ENCODE measurements around the gene ZRANB1. TPM values are rescaled to one million over a fixed set of nuclear protein-coding genes. Genes with fewer than 3 reads are reported as not detected.
"Not testable (repeated sequence)": the region's sequence is repeated elsewhere in the genome, so short reads cannot be mapped to it uniquely, and the experiment has no call there.

The ZRANB1 gene
- total RNA-seq, 1 donor from 2014 or later, result 17.7 TPM

DNA sequence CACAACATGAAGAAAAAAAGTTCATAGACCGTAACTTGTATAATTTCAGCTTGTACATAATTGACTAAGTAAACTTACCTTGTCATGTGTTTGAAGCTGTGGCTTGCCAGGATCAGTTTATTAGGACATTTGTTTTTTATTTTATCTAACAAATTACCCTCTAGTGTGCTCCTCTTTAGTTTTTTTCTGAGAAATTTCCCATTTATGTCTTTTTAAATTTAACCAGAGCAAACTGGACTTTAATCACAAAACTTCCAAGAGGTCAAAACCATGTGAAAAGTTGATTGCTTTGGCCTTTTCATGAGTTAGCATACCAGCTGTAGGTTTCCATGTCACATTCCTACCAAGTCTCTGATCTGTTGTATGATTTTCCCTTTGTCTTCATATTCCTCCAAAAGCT lies 42.5 kb downstream of the ZRANB1 start:
- CTCF ChIA-PET, result no interaction called here
- H3K4me1 Mint-ChIP-seq, result peaks cover 11% of the 10 kb centered on the region
- no peaks in the 10 kb centered on the region for H3K9me3 Mint-ChIP-seq
- no peak overlapping the region for H3K4me3 Mint-ChIP-seq
- H3K27me3 Mint-ChIP-seq, result no peaks in the 10 kb centered on the region
- ATAC-seq (ENCODE audit: low read depth) (no peak), DNase-seq (no peak)
- TF ChIP-seq, protein P1, sequence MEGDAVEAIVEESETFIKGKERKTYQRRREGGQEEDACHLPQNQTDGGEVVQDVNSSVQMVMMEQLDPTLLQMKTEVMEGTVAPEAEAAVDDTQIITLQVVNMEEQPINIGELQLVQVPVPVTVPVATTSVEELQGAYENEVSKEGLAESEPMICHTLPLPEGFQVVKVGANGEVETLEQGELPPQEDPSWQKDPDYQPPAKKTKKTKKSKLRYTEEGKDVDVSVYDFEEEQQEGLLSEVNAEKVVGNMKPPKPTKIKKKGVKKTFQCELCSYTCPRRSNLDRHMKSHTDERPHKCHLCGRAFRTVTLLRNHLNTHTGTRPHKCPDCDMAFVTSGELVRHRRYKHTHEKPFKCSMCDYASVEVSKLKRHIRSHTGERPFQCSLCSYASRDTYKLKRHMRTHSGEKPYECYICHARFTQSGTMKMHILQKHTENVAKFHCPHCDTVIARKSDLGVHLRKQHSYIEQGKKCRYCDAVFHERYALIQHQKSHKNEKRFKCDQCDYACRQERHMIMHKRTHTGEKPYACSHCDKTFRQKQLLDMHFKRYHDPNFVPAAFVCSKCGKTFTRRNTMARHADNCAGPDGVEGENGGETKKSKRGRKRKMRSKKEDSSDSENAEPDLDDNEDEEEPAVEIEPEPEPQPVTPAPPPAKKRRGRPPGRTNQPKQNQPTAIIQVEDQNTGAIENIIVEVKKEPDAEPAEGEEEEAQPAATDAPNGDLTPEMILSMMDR (IDR thresholded peaks at IDR 0.05), result no peak
- peaks cover 87% of the 10 kb centered on the region for H3K36me3 Mint-ChIP-seq (ENCODE audit: low read depth)
- POLR2A ChIA-PET, result no interaction called here
- H3K27ac Mint-ChIP-seq, result no peak overlapping the region
- intact Hi-C loops (cut with micrococcal nuclease), result no loop called here

DNA sequence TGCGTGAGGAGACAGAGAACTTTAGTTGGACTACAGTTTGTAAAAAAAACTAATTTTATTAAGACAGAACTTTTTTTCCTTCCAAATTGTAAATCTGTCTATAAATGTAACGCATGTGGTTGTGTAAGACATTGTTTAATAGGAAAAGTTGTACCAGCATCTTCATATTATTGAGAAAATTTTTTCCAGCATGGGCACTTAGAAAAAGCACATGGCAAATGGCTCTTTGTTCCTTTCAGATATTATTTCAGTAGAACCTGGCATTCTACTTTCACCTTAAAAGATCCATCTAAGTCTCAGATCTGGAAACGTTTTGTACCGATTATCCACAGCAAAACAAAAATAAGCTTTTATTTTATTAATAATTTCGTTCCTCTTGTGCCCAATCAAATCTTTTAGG lies 43.2 kb downstream of the ZRANB1 start:
- H3K4me3 Mint-ChIP-seq, result no peak overlapping the region
- H3K36me3 Mint-ChIP-seq (ENCODE audit: low read depth), result peaks cover 85% of the 10 kb centered on the region
- H3K4me1 Mint-ChIP-seq, result peaks cover 14% of the 10 kb centered on the region
- intact Hi-C loops (cut with micrococcal nuclease), result no loop called here
- DNase-seq (no peak), ATAC-seq (ENCODE audit: low read depth) (no peak)
- ChIA-PET CTCF (no interaction called here), POLR2A (no interaction called here)
- no peaks in the 10 kb centered on the region for H3K27me3 Mint-ChIP-seq
- H3K27ac Mint-ChIP-seq, result no peak overlapping the region
- H3K9me3 Mint-ChIP-seq, result no peaks in the 10 kb centered on the region
- TF ChIP-seq, protein P1 (IDR thresholded peaks at IDR 0.05), result no peak

DNA sequence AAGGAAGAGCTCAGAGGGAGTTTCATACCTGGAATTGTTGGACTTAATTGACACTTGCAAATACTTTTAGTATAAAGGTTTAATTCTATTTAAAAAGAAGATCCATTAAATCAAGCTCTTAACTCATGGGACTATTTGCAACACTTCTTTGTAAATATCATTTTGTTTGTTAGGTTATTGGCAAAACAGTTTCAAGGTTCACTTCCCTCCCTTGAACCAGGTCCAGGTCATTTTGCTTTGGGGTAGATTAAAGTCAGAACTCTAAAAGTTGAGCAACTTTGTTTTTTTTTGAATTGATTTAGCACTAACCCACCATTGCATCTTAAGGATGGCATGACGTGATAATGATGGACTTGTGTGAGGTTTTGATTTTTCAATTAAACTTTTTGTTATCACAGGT lies 45.9 kb downstream of the ZRANB1 start:
- no peak overlapping the region for H3K4me3 Mint-ChIP-seq
- DNase-seq (no peak), ATAC-seq (ENCODE audit: low read depth) (no peak)
- H3K27me3 Mint-ChIP-seq, result no peaks in the 10 kb centered on the region
- H3K4me1 Mint-ChIP-seq, result peaks cover 14% of the 10 kb centered on the region
- POLR2A ChIA-PET, result no interaction called here
- no peak overlapping the region for H3K27ac Mint-ChIP-seq
- peaks cover 63% of the 10 kb centered on the region for H3K36me3 Mint-ChIP-seq (ENCODE audit: low read depth)
- CTCF ChIA-PET, result no interaction called here
- TF ChIP-seq, protein P1 (IDR thresholded peaks at IDR 0.05), result no peak
- no peaks in the 10 kb centered on the region for H3K9me3 Mint-ChIP-seq
- intact Hi-C loops (cut with micrococcal nuclease), result no loop called here

DNA sequence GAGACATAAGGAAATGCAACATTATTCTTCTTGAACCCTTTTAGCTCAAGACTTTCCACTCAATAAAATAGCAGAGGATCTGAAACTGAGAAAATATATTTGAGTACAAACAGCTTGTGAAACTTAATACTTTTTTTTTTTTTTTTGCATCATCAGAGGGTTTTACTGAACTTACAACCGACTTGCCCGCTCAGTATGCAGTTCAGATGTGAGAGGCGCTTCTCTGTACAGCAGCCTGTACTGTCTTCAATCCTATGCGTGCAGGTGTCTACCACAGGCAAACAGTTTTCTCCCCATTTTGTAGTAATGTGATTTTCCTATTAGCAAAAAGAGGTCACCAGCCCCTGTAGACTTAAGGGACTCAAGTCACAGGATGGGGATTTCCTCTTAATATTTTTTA lies 46.8 kb downstream of the ZRANB1 start:
- intact Hi-C loops (cut with micrococcal nuclease); DNase-seq; H3K27me3 Mint-ChIP-seq; H3K9me3 Mint-ChIP-seq; ATAC-seq (ENCODE audit: low read depth); H3K4me3 Mint-ChIP-seq; CTCF ChIA-PET: not testable (repeated sequence)
- POLR2A ChIA-PET, result interaction anchor here (0.6 kb wide), 1 partner anchor 31 kb away, joined by 3 read pairs; no protein-coding TSS in a partner anchor
- Mint-ChIP-seq H3K4me1 (peaks cover 14% of the 10 kb centered on the region), H3K36me3 (ENCODE audit: low read depth) (peaks cover 53% of the 10 kb centered on the region), H3K27ac (peak overlapping the region; percentile 41)

DNA sequence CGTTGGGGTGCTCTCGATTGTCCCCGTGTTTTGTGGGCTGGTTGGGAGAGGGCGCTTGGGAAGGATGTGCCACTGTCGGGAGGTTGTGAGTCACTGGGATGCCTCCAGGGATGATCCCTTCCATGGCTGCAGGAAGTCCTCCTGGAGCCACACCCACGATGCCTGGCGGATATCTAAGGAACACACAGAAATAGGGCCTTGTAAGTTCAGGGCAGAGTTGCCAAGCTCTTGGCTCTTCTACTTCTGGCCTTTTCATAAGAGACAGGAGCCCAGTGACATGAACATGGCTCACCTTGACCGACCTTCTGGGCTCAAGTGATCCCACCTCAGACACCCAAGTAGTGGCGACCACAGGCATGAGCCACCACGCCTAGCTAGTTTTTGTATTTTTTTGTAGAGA lies 47.6 kb downstream of the ZRANB1 start:
- no peaks in the 10 kb centered on the region for H3K9me3 Mint-ChIP-seq
- H3K4me3 Mint-ChIP-seq, result no peak overlapping the region
- H3K27ac Mint-ChIP-seq, result no peak overlapping the region
- TF ChIP-seq, protein P1 (IDR thresholded peaks at IDR 0.05), result no peak
- ChIA-PET CTCF (no interaction called here), POLR2A (no interaction called here)
- ATAC-seq (ENCODE audit: low read depth) (no peak), DNase-seq (no peak)
- intact Hi-C loops (cut with micrococcal nuclease), result no loop called here
- H3K36me3 Mint-ChIP-seq (ENCODE audit: low read depth), result peaks cover 45% of the 10 kb centered on the region
- peaks cover 14% of the 10 kb centered on the region for H3K4me1 Mint-ChIP-seq
- no peaks in the 10 kb centered on the region for H3K27me3 Mint-ChIP-seq
